ENCODE data around the gene SPECC1L. TPM values are rescaled to one million over a fixed set of nuclear protein-coding genes. Genes with fewer than 3 reads are reported as not detected.

The SPECC1L gene
- total and polyA plus RNA-seq, 2 of the 8 experiments (the other 6 are each of a cell fraction or from before 2014, with no cell fraction given): 15.7 to 61.6 TPM

DNA sequence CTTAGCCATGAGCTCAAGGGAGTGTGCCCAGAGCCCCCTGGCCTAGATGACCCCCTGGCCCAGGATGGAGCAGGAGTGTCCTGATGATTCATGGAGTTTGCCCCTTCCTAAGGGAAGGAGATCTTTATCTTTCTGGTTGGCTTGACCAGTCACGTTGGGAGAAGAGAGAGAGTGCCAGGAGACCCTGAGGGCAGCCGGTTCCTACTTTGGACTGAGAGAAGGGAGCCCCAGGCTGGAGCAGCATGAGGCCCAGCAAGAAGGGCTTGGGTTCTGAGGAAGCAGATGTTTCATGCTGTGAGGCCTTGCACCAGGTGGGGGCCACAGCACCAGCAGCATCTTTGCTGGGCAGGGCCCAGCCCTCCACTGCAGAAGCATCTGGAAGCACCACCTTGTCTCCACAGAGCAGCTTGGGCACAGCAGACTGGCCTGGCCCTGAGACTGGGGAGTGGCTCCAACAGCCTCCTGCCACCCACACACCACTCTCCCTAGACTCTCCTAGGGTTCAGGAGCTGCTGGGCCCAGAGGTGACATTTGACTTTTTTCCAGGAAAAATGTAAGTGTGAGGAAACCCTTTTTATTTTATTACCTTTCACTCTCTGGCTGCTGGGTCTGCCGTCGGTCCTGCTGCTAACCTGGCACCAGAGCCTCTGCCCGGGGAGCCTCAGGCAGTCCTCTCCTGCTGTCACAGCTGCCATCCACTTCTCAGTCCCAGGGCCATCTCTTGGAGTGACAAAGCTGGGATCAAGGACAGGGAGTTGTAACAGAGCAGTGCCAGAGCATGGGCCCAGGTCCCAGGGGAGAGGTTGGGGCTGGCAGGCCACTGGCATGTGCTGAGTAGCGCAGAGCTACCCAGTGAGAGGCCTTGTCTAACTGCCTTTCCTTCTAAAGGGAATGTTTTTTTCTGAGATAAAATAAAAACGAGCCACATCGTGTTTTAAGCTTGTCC is 171.0 kb downstream of the SPECC1L start:
- H4K20me1 ChIP-seq (replicated peaks in 1 of 2; ENCODE audit: control insufficient read depth in 1 of 2, insufficient read depth in 2 of 2, low read length in 2 of 2): no peaks in the 10 kb centered on the region
- H3K4me2 ChIP-seq (ENCODE audit: insufficient read depth in 1 of 2, low read depth in 2 of 2, low read length in 2 of 2): no peak overlapping the region
- FAIRE-seq (no peak), DNase-seq (ENCODE audit: low read depth in 1 of 2, low spot score in 2 of 2) (no peak)
- H3K27ac ChIP-seq (ENCODE audit: low read depth, low read length): no peak overlapping the region
- H3K23me2 ChIP-seq (ENCODE audit: low read depth, low read length): no peaks in the 10 kb centered on the region
- H2BK120ac ChIP-seq (replicated peaks; ENCODE audit: low read depth, low read length): no peak overlapping the region
- no peak overlapping the region for H3K23ac ChIP-seq (ENCODE audit: insufficient read length)
- H3K9me3 ChIP-seq (ENCODE audit: insufficient read depth in 2 of 2, low read depth in 1 of 2, low read length in 1 of 2): no peaks in the 10 kb centered on the region
- H3K4ac ChIP-seq (replicated peaks; ENCODE audit: insufficient read length, low read depth, low read length): no peak overlapping the region
- no peak overlapping the region for H2AFZ ChIP-seq (ENCODE audit: low read length)
- no peak overlapping the region for H2BK15ac ChIP-seq (ENCODE audit: low read length)
- ChIA-PET CTCF (ENCODE audit: partially characterized antibody) (interaction anchor here (1.0 to 2.9 kb wide), 4 partner anchors 18 to 80 kb away, joined by 3 to 9 read pairs (median 6); no protein-coding TSS in a partner anchor), POLR2A (ENCODE audit: partially characterized antibody) (no interaction called here)
- no peak overlapping the region for H4K5ac ChIP-seq (ENCODE audit: insufficient read length, low read depth, low read length)
- no peak overlapping the region for H2AK5ac ChIP-seq (ENCODE audit: low read depth, low read length)
- H3K4me3 ChIP-seq (ENCODE audit: extremely low read depth in 1 of 4, insufficient read depth in 2 of 4, low read depth in 3 of 4, low read length in 4 of 4): no peak overlapping the region
- H3K56ac ChIP-seq (replicated peaks; ENCODE audit: insufficient read length, low read depth, low read length): no peak overlapping the region
- no peak overlapping the region for H3K18ac ChIP-seq (ENCODE audit: extremely low read depth, low read length)
- H3K36me3 ChIP-seq (ENCODE audit: control insufficient read depth in 2 of 4, insufficient read depth in 4 of 4, low read length in 3 of 4): no peaks in the 10 kb centered on the region
- no peak overlapping the region for H4K8ac ChIP-seq (ENCODE audit: extremely low read depth, insufficient read depth, low read length)
- H2BK20ac ChIP-seq (ENCODE audit: low read length): no peak overlapping the region
- H2BK12ac ChIP-seq (ENCODE audit: low read depth, low read length): no peak overlapping the region
- no peaks in the 10 kb centered on the region for H3K79me1 ChIP-seq (ENCODE audit: low read depth, low read length)
- no peak overlapping the region for H2BK5ac ChIP-seq (ENCODE audit: low read depth, low read length)
- no peak overlapping the region for H3K14ac ChIP-seq (ENCODE audit: insufficient read length)
- H3K79me2 ChIP-seq (ENCODE audit: control insufficient read depth in 1 of 2, insufficient read depth in 2 of 2, low read length in 2 of 2): no peaks in the 10 kb centered on the region
- no peak overlapping the region for H4K91ac ChIP-seq (replicated peaks; ENCODE audit: insufficient read length, low read length)
- WGBS, 2 experiments (ENCODE audit: extremely low coverage in 1 of 2, insufficient coverage in 1 of 2, insufficient read length in 1 of 2, insufficient replicate concordance in 2 of 2, low coverage in 1 of 2, low lambda C conversion rate in 2 of 2, missing lambda C conversion rate in 1 of 2): 95% methylated on average over 8 of the region's 8 CpGs; no CpG with 5 or more reads in 1 of the 2 experiments
- no peak overlapping the region for H3K9ac ChIP-seq (replicated peaks in 1 of 4; ENCODE audit: extremely low read depth in 1 of 4, low read depth in 3 of 4, low read length in 3 of 4)
- no peaks in the 10 kb centered on the region for H3K27me3 ChIP-seq (replicated peaks in 1 of 4; ENCODE audit: control insufficient read depth in 3 of 4, extremely low read depth in 1 of 4, insufficient read depth in 3 of 4, low read length in 3 of 4)
- H3K4me1 ChIP-seq (replicated peaks in 1 of 4; ENCODE audit: control insufficient read depth in 3 of 4, insufficient read depth in 4 of 4, low read length in 3 of 4): peaks cover 0 to 7% (median 5%) of the 10 kb centered on the region in 4 experiments; a peak in 4 of 7 replicates
- TF ChIP-seq SIN3A (conservative IDR thresholded peaks at IDR 0.05 in 1 of 2, IDR thresholded peaks at IDR 0.05 in 1 of 2; ENCODE audit: low read depth in 1 of 2, low read length in 2 of 2): no peak
- TF ChIP-seq, protein P1, sequence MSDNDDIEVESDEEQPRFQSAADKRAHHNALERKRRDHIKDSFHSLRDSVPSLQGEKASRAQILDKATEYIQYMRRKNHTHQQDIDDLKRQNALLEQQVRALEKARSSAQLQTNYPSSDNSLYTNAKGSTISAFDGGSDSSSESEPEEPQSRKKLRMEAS (IDR thresholded peaks at IDR 0.05): no peak
- TF ChIP-seq SRF (IDR thresholded peaks at IDR 0.05; ENCODE audit: low read depth, low read length): no peak
- TF ChIP-seq KDM5A (IDR thresholded peaks at IDR 0.05; ENCODE audit: low read length): no peak
- TF ChIP-seq CREB1 (IDR thresholded peaks at IDR 0.05): no peak
- TF ChIP-seq POLR2AphosphoS5 (IDR thresholded peaks at IDR 0.05; ENCODE audit: low read depth, low read length): no peak
- no peak for TF ChIP-seq CHD2 (IDR thresholded peaks at IDR 0.05; ENCODE audit: low read length)
- no peak for TF ChIP-seq ATF2 (IDR thresholded peaks at IDR 0.05; ENCODE audit: low read length)
- TF ChIP-seq PHF8 (conservative IDR thresholded peaks at IDR 0.05; ENCODE audit: low read depth, low read length): no peak
- no peak for TF ChIP-seq JUN (IDR thresholded peaks at IDR 0.05; ENCODE audit: low read depth, low read length)
- TF ChIP-seq TCF12 (IDR thresholded peaks at IDR 0.05; ENCODE audit: low read depth, low read length): no peak
